Muscle layer of colon (tissue), 2 donors: ENCODE data around the gene RS1.

Experiments
- H3K27ac ChIP-seq: one replicate; pipeline ENCODE4 v1.7.0; 2013; ENCODE audit warnings: low read depth, mild to moderate bottlenecking, low read length, moderate library complexity
- H3K27me3 ChIP-seq, 2 donors: one replicate each; pipeline ENCODE4 v1.7.0; 2013; ENCODE audit warnings: low read length in 2 of 2, mild to moderate bottlenecking in 2 of 2; ENCODE audit not compliant: insufficient read depth in 2 of 2, control insufficient read depth in 1 of 2
- H3K36me3 ChIP-seq: one replicate; pipeline ENCODE4 v1.7.0; 2013; ENCODE audit warnings: mild to moderate bottlenecking, low read length; ENCODE audit not compliant: insufficient read depth
- H3K4me1 ChIP-seq: one replicate; pipeline ENCODE4 v1.7.0; 2013; ENCODE audit warnings: mild to moderate bottlenecking, low read length; ENCODE audit not compliant: insufficient read depth
- H3K4me3 ChIP-seq, 2 donors: one replicate each; pipeline ENCODE4 v1.7.0; 2013; ENCODE audit warnings: low read length in 2 of 2, low read depth in 1 of 2, mild to moderate bottlenecking in 1 of 2, moderate library complexity in 1 of 2
- H3K9ac ChIP-seq: one replicate; pipeline ENCODE4 v1.7.0; 2013; ENCODE audit warnings: low read length
- H3K9me3 ChIP-seq: one replicate; pipeline ENCODE4 v1.7.0; 2013; ENCODE audit warnings: mild to moderate bottlenecking, low read length
- donor health status: abdominal sarcoma.
- donor health status: Adenocarcinoma of cecum.

Gene RS1

GRCh38 chrX:18630934-18631333 lies 41.0 kb downstream of the RS1 start:
- no peaks in the 10 kb centered on the region for H3K36me3 ChIP-seq
- H3K4me1 ChIP-seq = no peaks in the 10 kb centered on the region
- no peak overlapping the region for H3K27ac ChIP-seq
- no peaks in the 10 kb centered on the region for H3K9me3 ChIP-seq
- H3K9ac ChIP-seq = no peak overlapping the region
- peaks cover 0 to 4% of the 10 kb centered on the region in 2 donors for H3K27me3 ChIP-seq
- H3K4me3 ChIP-seq = no peak overlapping the region

- Histone ChIP-seq H3K27ac (no peak overlapping the region), H3K4me3 (no peak overlapping the region), H3K9ac (no peak overlapping the region), H3K27me3 (no peaks in the 10 kb centered on the region), H3K4me1 (no peaks in the 10 kb centered on the region), H3K9me3 (no peaks in the 10 kb centered on the region), H3K36me3 (no peaks in the 10 kb centered on the region)
These were observed 47.3 kb downstream of the RS1 start for GRCh38 chrX:18624599-18624998.

DNA sequence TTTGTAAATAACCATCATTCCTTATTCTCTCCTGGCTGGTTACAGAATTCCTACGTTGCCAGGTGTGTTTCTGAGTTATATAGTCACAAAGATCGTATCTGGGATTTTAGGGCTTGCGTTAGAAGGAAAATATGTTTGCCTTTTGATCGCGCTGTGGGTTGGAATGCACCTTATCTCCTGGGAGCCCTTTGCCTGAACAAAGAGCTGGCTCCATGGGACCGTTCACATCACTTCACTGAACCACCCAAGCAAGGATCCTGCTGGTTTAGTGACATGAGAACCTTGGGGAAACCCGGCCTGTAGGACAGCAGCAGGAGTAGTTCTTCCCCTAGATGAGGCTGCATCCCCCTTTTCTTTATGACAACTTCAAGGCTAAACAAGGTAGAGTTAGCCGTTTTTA lies 51.6 kb downstream of the RS1 start:
- no peak overlapping the region for H3K4me3 ChIP-seq

DNA sequence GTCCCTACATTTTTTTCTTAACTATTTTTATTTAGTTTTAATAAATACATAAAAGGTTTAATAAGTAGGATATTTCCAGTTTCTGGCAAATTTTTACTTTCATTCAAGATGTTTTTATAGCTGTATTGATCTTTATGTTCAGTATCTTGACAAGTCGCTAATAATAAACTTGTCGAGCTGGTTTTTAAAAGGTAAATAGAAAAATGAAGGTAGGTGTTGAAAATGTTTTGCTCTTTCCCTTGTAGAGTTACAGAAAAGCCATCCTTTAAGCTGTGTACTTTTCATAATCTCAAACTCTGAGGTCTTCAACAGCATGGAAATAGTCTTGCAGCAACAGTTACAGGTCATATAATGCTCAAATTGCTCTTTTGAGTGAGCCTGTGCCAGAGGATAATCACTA lies 52.6 kb downstream of the RS1 start:
- no peak overlapping the region for H3K27ac ChIP-seq

More for the DNA sequence above, 51.6 kb downstream of the RS1 start:
- no peaks in the 10 kb centered on the region for H3K9me3 ChIP-seq
- no peaks in the 10 kb centered on the region for H3K27me3 ChIP-seq
- no peak overlapping the region for H3K27ac ChIP-seq
- H3K9ac ChIP-seq = no peak overlapping the region
- H3K4me1 ChIP-seq = no peaks in the 10 kb centered on the region
- H3K36me3 ChIP-seq = no peaks in the 10 kb centered on the region

DNA sequence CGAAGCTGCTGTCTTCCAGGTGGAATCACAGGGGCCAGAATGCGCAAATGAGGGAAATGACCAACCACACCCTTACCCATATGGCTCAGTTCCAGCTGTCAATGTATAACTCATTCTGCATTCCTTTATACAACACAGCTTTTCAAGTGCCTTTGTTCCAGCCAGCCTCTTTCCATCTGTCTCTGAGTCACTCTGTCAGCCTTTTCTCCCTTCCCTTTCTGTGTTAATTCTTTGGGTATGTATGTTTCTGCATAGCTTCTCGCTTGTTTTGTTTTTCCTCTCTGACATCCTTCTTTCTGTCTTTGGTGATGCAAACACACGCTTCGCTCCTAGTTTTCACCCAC lies 54.5 kb downstream of the RS1 start:
- no peak overlapping the region for H3K27ac ChIP-seq
- H3K4me1 ChIP-seq = no peaks in the 10 kb centered on the region
- H3K9ac ChIP-seq = no peak overlapping the region
- no peaks in the 10 kb centered on the region for H3K27me3 ChIP-seq
- H3K4me3 ChIP-seq = no peak overlapping the region
- H3K36me3 ChIP-seq = no peaks in the 10 kb centered on the region
- no peaks in the 10 kb centered on the region for H3K9me3 ChIP-seq

More for the DNA sequence above, 52.6 kb downstream of the RS1 start:
- no peak overlapping the region for H3K4me3 ChIP-seq
- H3K36me3 ChIP-seq = no peaks in the 10 kb centered on the region
- H3K4me1 ChIP-seq = no peaks in the 10 kb centered on the region
- no peak overlapping the region for H3K9ac ChIP-seq
- no peaks in the 10 kb centered on the region for H3K9me3 ChIP-seq
- no peaks in the 10 kb centered on the region for H3K27me3 ChIP-seq

DNA sequence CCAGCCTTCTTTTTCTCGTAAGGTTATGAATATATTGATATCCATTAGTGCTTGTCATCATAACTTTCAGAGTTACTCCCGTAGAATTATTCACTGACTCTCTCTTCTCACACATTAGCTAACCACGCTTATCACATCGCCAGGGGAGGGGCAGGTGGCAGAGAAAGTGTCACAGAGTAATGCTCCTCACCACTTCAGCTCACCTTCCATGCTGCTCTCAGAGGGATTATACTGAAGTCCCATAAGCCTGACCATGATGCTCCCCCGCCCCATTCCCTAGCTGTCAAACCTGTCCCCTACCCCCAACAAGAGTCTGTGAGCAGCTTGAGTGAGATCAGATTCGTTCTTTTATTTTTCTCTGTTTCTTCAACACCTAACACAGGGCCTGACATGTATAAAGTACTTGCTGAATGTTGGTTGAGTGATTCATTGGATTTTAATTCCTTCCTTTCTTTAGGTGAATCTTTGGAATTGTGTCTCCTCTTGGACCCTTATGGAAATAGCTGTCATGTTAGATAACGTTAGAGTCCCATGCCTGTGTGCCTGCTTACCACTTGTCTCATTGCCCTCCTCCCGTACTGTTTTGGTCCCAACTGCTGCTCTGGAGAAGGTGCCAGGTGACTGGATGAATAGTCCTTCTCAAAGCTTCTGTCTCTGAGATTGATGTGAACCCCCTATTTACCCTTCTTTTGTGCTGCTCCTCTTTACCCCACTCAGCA lies 55.1 kb downstream of the RS1 start:
- Histone ChIP-seq H3K9ac (no peak overlapping the region), H3K4me3 (no peak overlapping the region), H3K9me3 (no peaks in the 10 kb centered on the region), H3K27ac (no peak overlapping the region), H3K4me1 (no peaks in the 10 kb centered on the region), H3K27me3 (no peaks in the 10 kb centered on the region), H3K36me3 (no peaks in the 10 kb centered on the region)

DNA sequence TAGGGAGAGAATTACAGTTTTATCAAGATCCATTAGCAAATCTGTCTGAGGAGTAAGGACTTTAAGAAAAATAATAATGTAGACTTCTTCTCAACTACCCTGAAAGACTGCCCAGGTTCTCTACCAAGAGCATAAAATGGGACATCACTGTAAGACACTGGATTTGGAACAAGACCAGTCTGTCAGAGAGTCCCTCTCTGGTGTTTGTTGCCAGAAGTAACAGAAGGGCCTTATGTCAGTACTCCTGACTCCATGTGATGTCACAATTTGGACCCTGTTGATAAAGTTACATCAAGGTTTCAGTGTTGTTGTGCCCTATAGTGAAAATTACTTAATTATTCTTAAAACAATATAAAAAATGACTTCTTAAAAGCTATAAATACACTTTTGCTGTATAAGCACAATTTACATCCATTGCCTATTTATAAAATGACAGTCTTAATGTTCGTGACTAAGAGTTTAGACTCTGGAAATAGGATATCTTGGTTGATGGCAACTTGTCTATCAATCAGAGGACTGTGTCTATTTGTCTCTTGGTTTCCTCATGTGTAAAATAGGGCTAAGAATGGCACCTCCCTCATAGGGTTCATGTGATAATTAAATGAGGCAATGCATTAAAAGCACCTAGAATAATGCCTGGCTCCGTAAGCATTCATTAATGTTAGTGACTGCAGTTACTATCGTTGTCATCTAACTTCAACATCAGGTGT lies 57.8 kb downstream of the RS1 start:
- H3K27ac ChIP-seq = no peak overlapping the region
- no peaks in the 10 kb centered on the region for H3K9me3 ChIP-seq
- no peaks in the 10 kb centered on the region for H3K4me1 ChIP-seq
- H3K27me3 ChIP-seq = no peaks in the 10 kb centered on the region
- no peak overlapping the region for H3K4me3 ChIP-seq
- no peaks in the 10 kb centered on the region for H3K36me3 ChIP-seq
- no peak overlapping the region for H3K9ac ChIP-seq

- Histone ChIP-seq H3K4me1 (no peaks in the 10 kb centered on the region), H3K9me3 (no peaks in the 10 kb centered on the region), H3K4me3 (no peak overlapping the region), H3K9ac (no peak overlapping the region), H3K27me3 (no peaks in the 10 kb centered on the region), H3K27ac (no peak overlapping the region), H3K36me3 (no peaks in the 10 kb centered on the region)
These were observed 63.9 kb downstream of the RS1 start for GRCh38 chrX:18607966-18608365.

DNA sequence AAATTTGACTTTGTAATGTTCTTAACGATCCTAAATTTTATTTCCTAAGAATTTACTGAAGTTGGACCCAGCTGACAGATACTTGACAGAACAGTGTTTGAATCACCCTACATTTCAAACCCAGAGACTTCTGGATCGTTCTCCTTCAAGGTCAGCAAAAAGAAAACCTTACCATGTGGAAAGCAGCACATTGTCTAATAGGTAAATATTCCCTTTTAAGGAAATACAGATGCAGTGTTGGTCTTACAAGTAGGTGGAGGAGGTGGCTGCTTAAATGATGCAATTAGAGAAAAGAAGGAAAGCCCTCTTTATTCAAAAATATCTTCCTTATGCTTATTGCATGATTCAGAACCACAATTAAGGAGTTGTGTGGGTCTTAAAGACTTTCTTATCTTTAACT lies 73.5 kb downstream of the RS1 start:
- Histone ChIP-seq H3K27ac (no peak overlapping the region), H3K4me1 (no peaks in the 10 kb centered on the region), H3K9ac (no peak overlapping the region), H3K36me3 (no peaks in the 10 kb centered on the region), H3K4me3 (no peak overlapping the region), H3K27me3 (no peaks in the 10 kb centered on the region), H3K9me3 (no peaks in the 10 kb centered on the region)

- no peaks in the 10 kb centered on the region for H3K27me3 ChIP-seq
- H3K4me3 ChIP-seq = no peak overlapping the region
- H3K36me3 ChIP-seq = no peaks in the 10 kb centered on the region
- H3K9ac ChIP-seq = no peak overlapping the region
- no peaks in the 10 kb centered on the region for H3K4me1 ChIP-seq
- H3K27ac ChIP-seq = no peak overlapping the region
- H3K9me3 ChIP-seq = no peaks in the 10 kb centered on the region
These were observed 75.8 kb downstream of the RS1 start for GRCh38 chrX:18596096-18596495.

GRCh38 chrX:18594079-18594478 lies 77.8 kb downstream of the RS1 start:
- H3K27ac ChIP-seq = no peak overlapping the region
- H3K4me1 ChIP-seq = no peaks in the 10 kb centered on the region
- H3K36me3 ChIP-seq = no peaks in the 10 kb centered on the region
- H3K9ac ChIP-seq = no peak overlapping the region
- no peak overlapping the region for H3K4me3 ChIP-seq
- no peaks in the 10 kb centered on the region for H3K9me3 ChIP-seq
- no peaks in the 10 kb centered on the region for H3K27me3 ChIP-seq

DNA sequence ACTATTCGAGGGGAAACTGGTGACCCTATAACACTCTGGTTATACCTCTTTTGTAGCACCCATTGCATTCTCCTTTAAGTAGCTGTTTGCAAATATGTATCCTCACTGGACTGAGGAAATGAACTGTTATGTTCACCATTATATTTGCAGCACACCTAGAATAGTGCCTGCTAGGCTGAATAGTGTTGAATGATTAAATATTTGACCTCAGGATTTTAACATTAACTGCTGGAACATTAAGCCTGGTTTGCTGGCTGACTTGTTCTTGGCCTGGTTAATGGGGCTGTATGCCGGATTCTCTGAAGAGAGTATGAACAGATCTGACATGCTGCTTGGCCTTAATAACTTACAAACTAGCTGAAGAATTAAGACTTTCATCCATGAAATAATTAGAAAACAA lies 80.1 kb downstream of the RS1 start:
- no peaks in the 10 kb centered on the region for H3K9me3 ChIP-seq
- no peaks in the 10 kb centered on the region for H3K4me1 ChIP-seq
- H3K36me3 ChIP-seq = no peaks in the 10 kb centered on the region
- no peak overlapping the region for H3K27ac ChIP-seq
- no peak overlapping the region for H3K4me3 ChIP-seq
- no peaks in the 10 kb centered on the region for H3K27me3 ChIP-seq
- H3K9ac ChIP-seq = no peak overlapping the region
